ENCODE data around the gene ARRDC4.

The ARRDC4 gene

GRCh38 chr15:97989299-97989698, 28.8 kb downstream of the ARRDC4 start:
- TF ChIP-seq FOXM1 (IDR thresholded peaks at IDR 0.05; ENCODE audit: borderline replicate concordance, low read depth) (no peak), CEBPB (IDR thresholded peaks at IDR 0.05) (no peak), ZBTB7A (IDR thresholded peaks at IDR 0.05; ENCODE audit: low read depth) (no peak), YY1 (IDR thresholded peaks at IDR 0.05; ENCODE audit: low read depth) (no peak), TAF1 (IDR thresholded peaks at IDR 0.05; ENCODE audit: low read depth) (no peak)
- TF ChIP-seq, protein P1, sequence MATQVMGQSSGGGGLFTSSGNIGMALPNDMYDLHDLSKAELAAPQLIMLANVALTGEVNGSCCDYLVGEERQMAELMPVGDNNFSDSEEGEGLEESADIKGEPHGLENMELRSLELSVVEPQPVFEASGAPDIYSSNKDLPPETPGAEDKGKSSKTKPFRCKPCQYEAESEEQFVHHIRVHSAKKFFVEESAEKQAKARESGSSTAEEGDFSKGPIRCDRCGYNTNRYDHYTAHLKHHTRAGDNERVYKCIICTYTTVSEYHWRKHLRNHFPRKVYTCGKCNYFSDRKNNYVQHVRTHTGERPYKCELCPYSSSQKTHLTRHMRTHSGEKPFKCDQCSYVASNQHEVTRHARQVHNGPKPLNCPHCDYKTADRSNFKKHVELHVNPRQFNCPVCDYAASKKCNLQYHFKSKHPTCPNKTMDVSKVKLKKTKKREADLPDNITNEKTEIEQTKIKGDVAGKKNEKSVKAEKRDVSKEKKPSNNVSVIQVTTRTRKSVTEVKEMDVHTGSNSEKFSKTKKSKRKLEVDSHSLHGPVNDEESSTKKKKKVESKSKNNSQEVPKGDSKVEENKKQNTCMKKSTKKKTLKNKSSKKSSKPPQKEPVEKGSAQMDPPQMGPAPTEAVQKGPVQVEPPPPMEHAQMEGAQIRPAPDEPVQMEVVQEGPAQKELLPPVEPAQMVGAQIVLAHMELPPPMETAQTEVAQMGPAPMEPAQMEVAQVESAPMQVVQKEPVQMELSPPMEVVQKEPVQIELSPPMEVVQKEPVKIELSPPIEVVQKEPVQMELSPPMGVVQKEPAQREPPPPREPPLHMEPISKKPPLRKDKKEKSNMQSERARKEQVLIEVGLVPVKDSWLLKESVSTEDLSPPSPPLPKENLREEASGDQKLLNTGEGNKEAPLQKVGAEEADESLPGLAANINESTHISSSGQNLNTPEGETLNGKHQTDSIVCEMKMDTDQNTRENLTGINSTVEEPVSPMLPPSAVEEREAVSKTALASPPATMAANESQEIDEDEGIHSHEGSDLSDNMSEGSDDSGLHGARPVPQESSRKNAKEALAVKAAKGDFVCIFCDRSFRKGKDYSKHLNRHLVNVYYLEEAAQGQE (IDR thresholded peaks at IDR 0.05; ENCODE audit: low read depth), result no peak
- TF ChIP-seq, protein P2, sequence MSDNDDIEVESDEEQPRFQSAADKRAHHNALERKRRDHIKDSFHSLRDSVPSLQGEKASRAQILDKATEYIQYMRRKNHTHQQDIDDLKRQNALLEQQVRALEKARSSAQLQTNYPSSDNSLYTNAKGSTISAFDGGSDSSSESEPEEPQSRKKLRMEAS (IDR thresholded peaks at IDR 0.05), result no peak
- TF ChIP-seq, protein P3, sequence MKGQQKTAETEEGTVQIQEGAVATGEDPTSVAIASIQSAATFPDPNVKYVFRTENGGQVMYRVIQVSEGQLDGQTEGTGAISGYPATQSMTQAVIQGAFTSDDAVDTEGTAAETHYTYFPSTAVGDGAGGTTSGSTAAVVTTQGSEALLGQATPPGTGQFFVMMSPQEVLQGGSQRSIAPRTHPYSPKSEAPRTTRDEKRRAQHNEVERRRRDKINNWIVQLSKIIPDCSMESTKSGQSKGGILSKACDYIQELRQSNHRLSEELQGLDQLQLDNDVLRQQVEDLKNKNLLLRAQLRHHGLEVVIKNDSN (IDR thresholded peaks at IDR 0.05), result no peak

DNA sequence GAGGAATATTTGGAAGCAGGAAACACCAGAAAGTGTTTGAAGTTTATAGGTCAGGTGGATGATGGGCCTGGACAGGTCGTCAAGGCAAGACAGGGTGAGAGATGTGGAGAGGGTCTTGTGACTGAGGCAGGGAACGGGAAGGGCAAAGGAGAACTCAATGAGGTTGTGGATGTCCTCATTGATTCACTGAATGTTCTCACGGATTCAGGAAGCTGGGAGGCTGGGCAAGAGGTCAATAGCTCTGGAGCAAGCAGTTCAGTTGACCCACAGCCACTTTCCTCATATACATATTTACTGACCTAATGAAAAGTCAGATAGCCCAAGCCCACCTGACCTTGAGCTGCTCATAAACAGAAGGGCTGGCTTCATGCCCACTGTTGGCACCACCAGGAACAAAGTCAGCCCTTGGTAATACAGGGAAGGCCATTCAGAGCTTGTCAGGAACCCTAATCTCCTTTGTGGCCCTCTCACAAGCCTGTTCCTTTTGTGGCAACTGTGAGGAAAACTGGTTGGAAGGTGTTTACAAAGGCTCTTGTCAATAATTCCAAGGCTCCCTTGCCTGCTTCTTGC, 31.6 kb downstream of the ARRDC4 start:
- TF ChIP-seq TEAD4 (IDR thresholded peaks at IDR 0.05) (no peak), CEBPB (IDR thresholded peaks at IDR 0.05) (no peak), NFIC (IDR thresholded peaks at IDR 0.05) (no peak), RAD21 (IDR thresholded peaks at IDR 0.05; ENCODE audit: low read depth) (no peak), ZBTB7A (IDR thresholded peaks at IDR 0.05; ENCODE audit: low read depth) (no peak), CREB1 (IDR thresholded peaks at IDR 0.05; ENCODE audit: low read depth) (no peak), FOXM1 (IDR thresholded peaks at IDR 0.05; ENCODE audit: borderline replicate concordance, low read depth) (no peak), EGR1 (IDR thresholded peaks at IDR 0.05) (no peak), TCF12 (IDR thresholded peaks at IDR 0.05; ENCODE audit: low read depth) (no peak), TAF1 (IDR thresholded peaks at IDR 0.05; ENCODE audit: low read depth) (no peak), YY1 (IDR thresholded peaks at IDR 0.05; ENCODE audit: low read depth) (no peak), EP300 (IDR thresholded peaks at IDR 0.05; ENCODE audit: borderline replicate concordance) (no peak)
- TF ChIP-seq, protein P1 (IDR thresholded peaks at IDR 0.05; ENCODE audit: low read depth), result no peak
- TF ChIP-seq, protein P2 (IDR thresholded peaks at IDR 0.05), result no peak
- TF ChIP-seq, protein P3 (IDR thresholded peaks at IDR 0.05), result no peak

DNA sequence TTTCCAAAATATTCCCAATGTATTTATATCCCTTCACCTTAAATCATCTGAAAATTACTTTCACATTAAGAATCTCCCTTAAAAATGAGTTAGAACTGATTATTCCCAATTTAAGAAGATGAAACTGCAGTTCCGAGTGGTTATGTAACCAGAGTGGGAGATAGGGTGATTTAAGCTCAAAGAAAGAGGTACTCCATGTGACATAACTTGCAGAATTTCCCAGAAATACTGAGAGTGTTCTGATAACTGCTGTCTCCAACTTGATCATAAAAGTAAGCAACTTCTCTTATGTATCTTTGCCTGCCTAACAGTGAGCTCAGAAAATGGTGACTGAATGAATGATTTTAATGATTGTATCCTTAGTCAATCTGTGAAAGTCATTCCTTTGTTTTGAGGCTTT, 32.3 kb downstream of the ARRDC4 start:
- no peak for TF ChIP-seq CEBPB (IDR thresholded peaks at IDR 0.05)
- TF ChIP-seq FOXM1 (IDR thresholded peaks at IDR 0.05; ENCODE audit: borderline replicate concordance, low read depth), result no peak
- TF ChIP-seq TAF1 (IDR thresholded peaks at IDR 0.05; ENCODE audit: low read depth), result no peak
- TF ChIP-seq RAD21 (IDR thresholded peaks at IDR 0.05; ENCODE audit: low read depth), result no peak
- no peak for TF ChIP-seq TEAD4 (IDR thresholded peaks at IDR 0.05)
- no peak for TF ChIP-seq CREB1 (IDR thresholded peaks at IDR 0.05; ENCODE audit: low read depth)
- no peak for TF ChIP-seq TCF12 (IDR thresholded peaks at IDR 0.05; ENCODE audit: low read depth)
- no peak for TF ChIP-seq EGR1 (IDR thresholded peaks at IDR 0.05)
- TF ChIP-seq, protein P1 (IDR thresholded peaks at IDR 0.05; ENCODE audit: low read depth), result no peak

DNA sequence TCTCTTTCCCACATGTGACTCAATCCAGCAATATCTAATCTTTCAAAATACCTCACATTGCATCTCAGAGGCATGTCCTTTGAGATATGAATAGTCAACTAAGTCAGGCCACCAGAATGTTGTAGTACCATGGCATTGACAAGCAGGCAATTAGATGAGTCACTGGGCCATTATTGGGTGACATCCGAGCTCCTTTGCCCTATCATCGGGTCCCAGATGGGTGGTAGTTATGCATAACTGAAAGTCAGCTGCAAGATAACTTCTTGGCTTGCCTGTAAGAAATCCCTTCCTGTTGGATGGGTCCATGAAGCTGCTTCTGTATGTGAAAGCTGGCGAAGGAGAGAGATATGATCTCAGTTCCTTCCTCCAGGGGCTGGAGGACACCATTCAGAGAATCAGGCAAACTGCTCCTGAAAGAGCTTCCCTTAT, 32.8 kb downstream of the ARRDC4 start:
- TF ChIP-seq TEAD4 (IDR thresholded peaks at IDR 0.05), result no peak

DNA sequence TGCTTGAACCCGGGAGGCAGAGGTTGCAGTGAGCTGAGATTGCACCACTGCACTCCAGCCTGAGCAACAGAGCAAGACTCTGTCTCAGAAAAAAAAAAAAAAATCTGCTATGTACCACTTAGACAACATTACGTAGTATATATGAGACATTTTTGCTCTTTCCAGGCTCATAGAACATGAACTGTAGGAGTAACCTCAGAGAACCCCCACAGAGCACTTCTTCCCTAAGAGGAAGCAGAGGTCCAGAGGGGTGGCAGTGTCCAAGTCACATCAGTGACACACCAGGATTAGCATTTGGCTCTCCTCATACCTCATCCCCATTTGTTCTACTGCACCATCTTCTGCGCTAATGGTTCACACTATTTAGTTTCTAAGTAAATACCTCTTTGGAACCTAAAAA, 33.7 kb downstream of the ARRDC4 start:
- TF ChIP-seq NFIC (IDR thresholded peaks at IDR 0.05) (no peak), TCF12 (IDR thresholded peaks at IDR 0.05; ENCODE audit: low read depth) (no peak), CEBPB (IDR thresholded peaks at IDR 0.05) (no peak), FOXM1 (IDR thresholded peaks at IDR 0.05; ENCODE audit: borderline replicate concordance, low read depth) (no peak), TEAD4 (IDR thresholded peaks at IDR 0.05) (no peak), ZBTB7A (IDR thresholded peaks at IDR 0.05; ENCODE audit: low read depth) (no peak), CREB1 (IDR thresholded peaks at IDR 0.05; ENCODE audit: low read depth) (no peak), YY1 (IDR thresholded peaks at IDR 0.05; ENCODE audit: low read depth) (no peak), TAF1 (IDR thresholded peaks at IDR 0.05; ENCODE audit: low read depth) (no peak), EP300 (IDR thresholded peaks at IDR 0.05; ENCODE audit: borderline replicate concordance) (no peak)
